Cerebellar cortex (tissue), 1 donor: Measurements from ENCODE around the gene DEDD2.
A peak's percentile ranks its signal among the peaks of the same experiment; 100 is the strongest.
"Not testable (repeated sequence)": the region's sequence is repeated elsewhere in the genome, so short reads cannot be mapped to it uniquely, and the experiment has no call there.

Source experiments
- DNase-seq: peaks from one replicate; pipeline ENCODE4 v3.0.0-alpha.2; 2015; ENCODE audit warnings: low spot score

Gene DEDD2

GRCh38 chr19:42217520-42218437 is at the start of gene DEDD2:
Gene DEDD2 (minus strand): TSS chr19:42217677. CDS start chr19:42217007, 670 bp downstream.
- peak; percentile 96 for DNase-seq

DNA sequence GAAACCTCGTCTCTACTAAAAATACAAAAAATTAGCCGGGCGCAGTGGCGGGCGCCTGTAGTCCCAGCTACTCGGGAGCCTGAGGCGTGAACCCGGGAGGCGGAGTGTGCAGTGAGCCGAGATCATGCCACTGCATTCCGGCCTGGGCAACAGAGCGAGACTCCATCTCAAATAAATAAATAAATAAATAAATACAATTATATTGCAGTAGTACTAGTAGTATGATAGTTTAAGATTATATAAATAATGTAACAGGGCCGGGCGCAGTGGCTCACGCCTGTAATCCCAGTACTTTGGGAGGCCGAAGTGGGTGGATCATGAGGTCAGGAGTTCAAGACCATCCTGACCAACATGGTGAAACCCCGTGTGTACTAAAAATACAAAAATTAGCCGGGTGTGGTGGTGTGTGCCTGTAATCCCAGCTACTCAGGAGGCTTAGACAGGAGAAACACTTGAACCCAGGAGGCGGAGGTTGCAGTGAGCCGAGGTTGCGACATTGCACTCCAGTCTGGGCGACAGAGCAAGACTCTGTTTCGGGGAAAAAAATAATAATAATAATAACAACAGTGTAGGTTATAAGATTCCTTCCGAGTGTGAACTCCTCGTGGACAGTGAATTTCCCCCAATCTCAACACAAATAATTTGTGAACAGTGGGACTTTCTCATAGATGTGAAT is 49.6 kb upstream of the DEDD2 start:
- DNase-seq, result not testable (repeated sequence)

DNA sequence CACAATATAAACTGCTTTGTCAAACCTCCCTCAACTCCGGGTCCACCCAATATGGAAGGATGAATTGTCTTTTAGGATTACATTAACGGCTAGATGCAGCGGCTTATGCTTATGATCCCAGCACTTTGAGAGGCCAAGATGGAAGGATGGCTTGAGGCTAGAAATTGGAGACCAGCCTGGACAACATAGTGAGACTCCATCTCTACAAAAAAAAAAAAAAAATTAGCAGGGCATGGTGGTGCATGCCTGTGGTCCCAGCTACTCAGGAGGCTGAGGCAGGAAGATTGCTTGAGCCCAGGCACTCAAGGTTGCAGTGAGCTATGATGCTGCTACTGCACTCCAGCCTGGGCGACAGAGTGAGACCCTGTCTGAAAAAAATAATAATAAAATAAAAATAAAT is 48.6 kb upstream of the DEDD2 start:
- not testable (repeated sequence) for DNase-seq

DNA sequence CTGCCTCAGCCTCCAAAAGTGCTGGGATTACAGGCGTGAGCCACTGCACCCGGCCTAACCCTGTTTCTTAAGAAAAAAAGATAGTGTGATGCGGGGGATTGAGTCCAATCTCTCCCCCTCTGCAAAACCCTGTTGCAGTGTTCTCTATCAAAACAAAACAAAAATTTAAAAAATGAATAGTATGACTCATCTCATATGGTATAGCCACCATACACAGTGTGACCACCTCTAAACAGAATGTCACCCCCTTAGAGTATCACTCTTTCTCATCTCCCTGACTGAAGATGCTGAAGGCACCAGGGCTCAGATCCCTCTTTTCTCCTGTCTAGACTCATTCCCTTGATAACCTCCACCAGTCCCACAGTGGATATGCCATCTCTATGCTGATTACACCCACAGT is 44.3 kb upstream of the DEDD2 start:
- no peak for DNase-seq

DNA sequence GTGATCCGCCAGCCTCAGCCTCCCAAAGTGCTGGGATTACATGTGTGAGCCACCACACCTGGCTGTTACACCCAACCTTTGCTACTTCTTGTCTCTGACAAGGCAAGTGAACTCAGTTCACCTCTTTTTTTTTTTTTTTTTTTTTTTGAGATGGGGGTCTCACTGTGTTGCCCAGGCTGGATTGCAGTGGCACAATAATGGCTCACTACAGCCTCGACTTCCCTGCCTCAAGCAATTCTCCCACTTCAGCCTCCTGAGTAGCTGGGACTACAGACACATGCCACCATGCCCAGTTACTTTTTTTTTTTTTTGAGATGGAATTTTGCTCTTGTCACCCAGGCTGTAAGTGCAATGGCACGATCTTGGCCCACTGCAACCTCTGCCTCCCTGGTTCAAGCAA is 40.4 kb upstream of the DEDD2 start:
- DNase-seq, result not testable (repeated sequence)

- DNase-seq, result peak; percentile 82
These were observed 38.6 kb upstream of the DEDD2 start for GRCh38 chr19:42255766-42256745.

DNA sequence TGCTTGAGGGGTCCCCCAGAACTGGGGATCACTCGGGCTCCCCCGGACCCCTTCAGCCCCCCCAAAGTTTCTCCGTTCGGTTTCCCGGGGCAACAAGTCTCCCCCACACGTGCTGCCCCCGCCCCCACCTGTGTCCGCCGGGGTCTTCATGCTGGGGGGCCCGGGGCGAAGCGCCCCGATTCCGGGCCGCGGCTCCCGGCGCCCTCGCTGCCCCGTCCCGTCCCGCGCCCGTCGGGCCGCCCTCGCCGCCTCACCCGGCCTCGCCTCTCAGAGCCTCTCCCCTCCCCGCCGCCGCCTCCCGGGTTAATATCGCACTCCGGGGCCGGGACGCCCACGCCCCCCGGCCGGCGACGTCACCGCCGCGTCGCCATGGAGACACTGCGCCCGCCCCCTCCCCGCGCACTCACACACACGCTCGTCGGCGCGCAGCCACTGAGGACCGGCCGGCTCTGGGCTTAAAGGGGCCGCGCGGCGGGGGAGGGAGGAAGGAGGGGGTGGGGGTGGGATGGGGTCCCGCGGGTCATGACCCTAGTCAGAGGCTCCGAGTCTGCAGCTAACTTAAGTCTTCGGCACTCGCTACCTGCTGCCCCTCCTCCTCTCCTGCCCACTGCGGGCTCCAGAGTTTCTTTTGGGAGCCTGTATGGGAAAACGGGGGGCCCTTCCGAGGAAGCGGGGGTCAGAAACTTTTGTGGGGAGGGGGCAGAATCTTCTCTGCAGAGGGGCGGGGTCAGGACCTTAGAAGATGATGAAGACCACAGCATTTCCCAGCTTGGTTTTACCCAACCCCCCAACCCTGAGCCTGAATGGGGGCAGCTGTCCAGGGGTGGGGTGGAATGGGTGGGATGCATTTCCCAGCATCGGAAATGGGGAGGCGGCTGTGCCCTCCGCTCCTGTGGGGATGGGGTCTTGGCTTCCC is 37.6 kb upstream of the DEDD2 start, which contains the start of gene ERF:
TSS of gene ERF (minus strand) at position 279 of the 916 bp plus-strand sequence. CDS start at position 150, 129 bp downstream.
- DNase-seq, result peak; percentile 83

DNA sequence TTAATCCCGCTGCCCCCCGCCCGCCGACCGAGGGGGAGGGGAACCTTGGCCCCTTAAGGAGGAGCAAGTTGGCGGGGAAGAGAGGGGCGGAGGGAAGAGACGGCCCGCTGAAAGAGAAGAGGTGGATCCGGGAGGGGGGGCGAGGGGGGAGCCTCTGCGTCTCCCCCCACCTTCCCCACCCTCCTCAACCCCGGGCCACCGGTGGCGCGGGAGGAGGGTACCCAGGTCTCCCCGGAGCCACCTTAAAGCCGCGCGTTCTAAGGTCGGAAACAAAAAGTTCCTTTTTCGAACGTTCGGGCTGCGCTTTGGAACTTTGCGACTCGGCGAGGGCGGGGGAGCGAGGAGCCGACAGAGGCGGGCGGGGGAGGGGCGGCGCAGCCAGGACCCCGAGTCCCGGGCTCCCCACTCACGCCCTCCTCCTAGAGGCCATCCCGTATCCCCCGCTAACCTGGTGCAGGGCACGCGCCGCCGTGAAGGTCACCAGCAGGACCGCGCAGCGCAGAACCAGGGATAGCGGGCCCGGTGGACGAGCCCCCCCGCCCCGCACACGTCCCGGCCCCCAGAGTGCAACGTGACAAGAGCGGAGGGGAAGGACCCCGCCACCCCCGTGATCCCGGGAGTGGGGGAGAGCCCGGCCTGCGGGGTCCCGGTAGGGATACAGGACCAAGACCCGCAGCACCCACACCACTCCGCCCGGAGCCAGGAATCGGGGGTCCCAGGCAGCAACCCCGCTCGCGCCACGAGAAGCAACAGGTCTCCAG is 36.8 kb upstream of the DEDD2 start:
- peak; percentile 61 for DNase-seq

- peak; percentile 53 for DNase-seq
These were observed 36.0 kb upstream of the DEDD2 start for GRCh38 chr19:42253245-42254088.

GRCh38 chr19:42252365-42253244 is 35.1 kb upstream of the DEDD2 start:
- DNase-seq, result peak; percentile 65

- no peak for DNase-seq
These were observed 34.3 kb upstream of the DEDD2 start for GRCh38 chr19:42251572-42252358.

DNA sequence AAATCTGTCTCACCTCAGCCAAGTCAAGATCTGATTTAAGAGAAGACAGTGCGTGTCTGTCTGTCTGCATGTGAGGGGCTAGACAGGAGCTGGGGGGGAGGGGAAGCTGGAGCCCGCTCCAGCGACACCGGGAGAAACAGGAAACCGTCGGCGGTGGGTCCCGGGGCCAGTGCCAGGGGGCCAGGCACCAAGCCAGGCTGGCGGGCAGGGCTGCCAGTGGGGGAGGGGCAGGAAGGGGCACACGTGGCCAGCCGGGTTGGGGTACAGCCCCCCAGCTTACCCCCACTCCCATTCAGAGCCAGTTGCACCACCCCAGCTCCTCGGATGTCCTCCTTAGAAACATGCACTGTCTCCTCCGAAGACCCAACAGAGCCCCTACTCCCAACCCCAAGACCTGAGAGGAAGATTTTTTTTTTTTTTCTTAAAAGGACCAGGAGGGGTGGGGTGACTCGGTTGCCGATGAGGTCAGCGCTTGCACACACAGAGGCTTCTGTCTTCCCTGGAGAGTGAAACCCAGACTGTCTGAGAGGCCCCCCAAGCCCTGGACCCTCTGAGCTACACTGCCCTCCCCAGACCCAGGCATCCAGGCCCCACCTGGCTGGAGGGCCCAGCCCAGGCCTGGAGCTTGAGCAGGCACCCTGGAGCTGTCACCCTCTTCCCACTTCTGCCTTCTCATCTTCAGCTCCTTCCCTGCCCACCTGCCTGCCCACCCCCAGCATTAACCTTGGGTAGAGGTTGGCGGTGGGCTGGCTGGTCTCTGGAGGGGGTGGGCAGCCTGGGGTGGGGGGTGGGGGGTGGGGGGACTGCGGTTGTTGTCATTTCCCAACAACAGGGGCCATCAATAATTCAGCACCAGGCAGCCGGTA is 33.4 kb upstream of the DEDD2 start:
- no peak for DNase-seq

DNA sequence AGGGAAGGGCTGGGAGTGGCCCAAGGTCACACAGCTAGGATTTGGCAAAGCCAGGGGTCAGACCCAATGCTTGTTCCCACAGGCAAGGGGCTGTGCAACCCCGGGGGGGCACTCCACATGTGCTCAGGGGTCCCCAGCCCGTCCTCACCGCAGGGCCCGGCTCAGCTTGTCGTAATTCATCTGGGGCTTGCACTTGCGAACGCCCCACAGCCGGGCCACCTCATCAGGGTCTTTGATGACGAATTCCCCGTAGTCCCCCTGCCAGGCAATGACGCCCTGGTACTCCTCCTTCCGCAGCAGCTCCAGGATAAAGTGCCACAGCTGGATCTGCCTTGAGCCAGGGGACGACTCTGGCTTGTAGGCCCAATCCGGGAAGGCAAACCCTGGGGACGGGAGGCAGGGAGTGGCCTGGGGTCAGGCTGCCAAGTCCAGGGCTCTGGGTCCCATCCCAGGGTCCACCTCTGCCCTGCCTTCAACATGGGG is 32.7 kb upstream of the DEDD2 start:
- no peak for DNase-seq

GRCh38 chr19:42249769-42250168 is 32.3 kb upstream of the DEDD2 start:
- no peak for DNase-seq

- DNase-seq, result no peak
These were observed 31.8 kb upstream of the DEDD2 start for GRCh38 chr19:42249149-42249750.
